H1 (cell line): Measurements from ENCODE around the gene CCR8. TPM values are rescaled to one million over a fixed set of nuclear protein-coding genes. Genes with fewer than 3 reads are reported as not detected.

Experiments
- CTCF ChIA-PET: fragments of 300-600 bp; sonication (Branson Sonifier 250); formaldehyde crosslinking; loops from one replicate; lab custom pipeline; 2021; ENCODE audit not compliant: partially characterized antibody; lab: Charles Lee
- POLR2A ChIA-PET: fragments of 300-600 bp; sonication (Branson Sonifier 250); formaldehyde crosslinking; loops from one replicate; lab custom pipeline; 2021; ENCODE audit warnings: inconsistent platforms; ENCODE audit not compliant: partially characterized antibody; lab: Charles Lee
- DNase-seq, 2 experiments: peaks; one replicate each; pipeline versions ENCODE4 v3.0.0 to v3.0.0-alpha.2; 2010 to 2022; ENCODE audit warnings: low spot score in 2 of 2, low read depth in 1 of 2, mixed read lengths in 1 of 2
- FAIRE-seq: peaks from 2 replicates; lab custom pipeline; 2011; peaks lifted over from hg19 to GRCh38; lab: Jason Lieb, UNC
- H2AFZ ChIP-seq: 2 replicates; pipeline ENCODE4 v1.8.1; 2012; ENCODE audit warnings: low read length, inconsistent platforms
- H2AK5ac ChIP-seq: 2 replicates; pipeline ENCODE4 v1.6.1; 2013; ENCODE audit warnings: low read depth, low read length
- H2BK120ac ChIP-seq: replicated peaks from 2 replicates; pipeline ENCODE3; 2013; ENCODE audit warnings: low read depth, low read length, inconsistent platforms
- H2BK12ac ChIP-seq: 2 replicates; pipeline ENCODE4 v1.6.1; 2013; ENCODE audit warnings: low read depth, low read length
- H2BK15ac ChIP-seq: 2 replicates; pipeline ENCODE4 v1.6.1; 2013; ENCODE audit warnings: low read length
- H2BK20ac ChIP-seq: 2 replicates; pipeline ENCODE4 v1.6.1; 2013; ENCODE audit warnings: low read length
- H2BK5ac ChIP-seq: 2 replicates; pipeline ENCODE4 v1.6.1; 2013; ENCODE audit warnings: low read depth, low read length
- H3K14ac ChIP-seq: 2 replicates; pipeline ENCODE4 v1.6.1; 2013; ENCODE audit warnings: inconsistent platforms; ENCODE audit not compliant: insufficient read length
- H3K18ac ChIP-seq: 2 replicates; pipeline ENCODE4 v1.6.1; 2013; ENCODE audit warnings: low read length; ENCODE audit errors: extremely low read depth
- H3K23ac ChIP-seq: 2 replicates; pipeline ENCODE4 v1.6.1; 2013; ENCODE audit warnings: inconsistent platforms; ENCODE audit not compliant: insufficient read length
- H3K23me2 ChIP-seq: 2 replicates; pipeline ENCODE4 v1.6.1; 2013; ENCODE audit warnings: low read depth, low read length
- H3K27ac ChIP-seq: 2 replicates; pipeline ENCODE4 v1.6.1; 2011; ENCODE audit warnings: low read depth, low read length, inconsistent platforms
- H3K27me3 ChIP-seq, 4 experiments: replicated peaks in 1 of 4; 1 replicate in 1 of 4; 2 replicates in 3 of 4; pipeline versions ENCODE4 v1.6.1 to v1.8.1; 2011 to 2013; ENCODE audit warnings: low read length in 3 of 4, mild to moderate bottlenecking in 3 of 4, inconsistent platforms in 2 of 4, mixed read lengths in 2 of 4, moderate library complexity in 1 of 4; ENCODE audit not compliant: control insufficient read depth in 3 of 4, insufficient read depth in 3 of 4; ENCODE audit errors: extremely low read depth in 1 of 4
- H3K36me3 ChIP-seq, 4 experiments: 2 replicates each; pipeline versions ENCODE4 v1.6.1 to v1.8.1; 2011 to 2013; ENCODE audit warnings: mild to moderate bottlenecking in 4 of 4, low read length in 3 of 4, moderate library complexity in 2 of 4, control low read depth in 1 of 4, inconsistent platforms in 1 of 4; ENCODE audit not compliant: insufficient read depth in 4 of 4, control insufficient read depth in 2 of 4
- H3K4ac ChIP-seq: replicated peaks from 2 replicates; pipeline ENCODE3; 2013; ENCODE audit warnings: low read length, low read depth, mixed read lengths, inconsistent platforms; ENCODE audit not compliant: insufficient read length
- H3K4me1 ChIP-seq, 4 experiments: replicated peaks in 1 of 4; 1 replicate in 1 of 4; 2 replicates in 3 of 4; pipeline versions ENCODE4 v1.6.1 to v1.8.1; 2011 to 2013; ENCODE audit warnings: low read length in 3 of 4, inconsistent platforms in 2 of 4, mixed read lengths in 1 of 4; ENCODE audit not compliant: insufficient read depth in 4 of 4, control insufficient read depth in 3 of 4
- H3K4me2 ChIP-seq, 2 experiments: 2 replicates each; pipeline versions ENCODE4 v1.6.1 to v1.8.1; 2011 to 2013; ENCODE audit warnings: low read depth in 2 of 2, low read length in 2 of 2, control low read depth in 1 of 2, inconsistent platforms in 1 of 2, mild to moderate bottlenecking in 1 of 2; ENCODE audit not compliant: insufficient read depth in 1 of 2
- H3K4me3 ChIP-seq, 4 experiments: fragments of 200-600, 300-600 bp in 1 of 4; sonication (generic), shearing (Covaris generic), sonication (Bioruptor Twin) in 1 of 4; 2 replicates each; pipeline versions ENCODE4 v1.5.1 to v1.8.1; 2011 to 2016; ENCODE audit warnings: low read length in 4 of 4, low read depth in 3 of 4, control low read depth in 2 of 4, inconsistent platforms in 2 of 4, mild to moderate bottlenecking in 2 of 4, mixed read lengths in 1 of 4, moderate library complexity in 1 of 4; ENCODE audit not compliant: insufficient read depth in 2 of 4; ENCODE audit errors: extremely low read depth in 1 of 4
- H3K56ac ChIP-seq: replicated peaks from 2 replicates; pipeline ENCODE3; 2013; ENCODE audit warnings: low read depth, mild to moderate bottlenecking, mixed read lengths, low read length, inconsistent platforms; ENCODE audit not compliant: insufficient read length
- H3K79me1 ChIP-seq: 2 replicates; pipeline ENCODE4 v1.6.1; 2013; ENCODE audit warnings: low read depth, low read length, control low read depth
- H3K79me2 ChIP-seq, 2 experiments: 2 replicates each; pipeline versions ENCODE4 v1.6.1 to v1.8.1; 2012 to 2013; ENCODE audit warnings: low read length in 2 of 2, mild to moderate bottlenecking in 2 of 2, inconsistent platforms in 1 of 2; ENCODE audit not compliant: insufficient read depth in 2 of 2, control insufficient read depth in 1 of 2
- H3K9ac ChIP-seq, 4 experiments: replicated peaks in 1 of 4; 1 replicate in 1 of 4; 2 replicates in 3 of 4; pipeline versions ENCODE4 v1.6.1 to v1.8.1; 2011 to 2013; ENCODE audit warnings: low read depth in 3 of 4, low read length in 3 of 4, control low read depth in 2 of 4, mild to moderate bottlenecking in 2 of 4, moderate library complexity in 2 of 4, inconsistent platforms in 1 of 4; ENCODE audit errors: extremely low read depth in 1 of 4
- H3K9me3 ChIP-seq, 2 experiments: 2 replicates each; pipeline versions ENCODE4 v1.6.1 to v1.8.1; 2012 to 2013; ENCODE audit warnings: mild to moderate bottlenecking in 2 of 2, moderate library complexity in 2 of 2, control low read depth in 1 of 2, inconsistent platforms in 1 of 2, low read depth in 1 of 2, low read length in 1 of 2, mixed read lengths in 1 of 2; ENCODE audit not compliant: insufficient read depth in 2 of 2
- H4K20me1 ChIP-seq, 2 experiments: replicated peaks in 1 of 2; 2 replicates each; pipeline versions ENCODE3 to v1.8.1; 2011 to 2013; ENCODE audit warnings: inconsistent platforms in 2 of 2, low read length in 2 of 2, mild to moderate bottlenecking in 1 of 2; ENCODE audit not compliant: insufficient read depth in 2 of 2, control insufficient read depth in 1 of 2
- H4K5ac ChIP-seq: 2 replicates; pipeline ENCODE4 v1.6.1; 2013; ENCODE audit warnings: low read length, low read depth, mixed read lengths, inconsistent platforms; ENCODE audit not compliant: insufficient read length
- H4K8ac ChIP-seq: 2 replicates; pipeline ENCODE4 v1.8.0; 2013; ENCODE audit warnings: mild to moderate bottlenecking, moderate library complexity, low read length, inconsistent platforms; ENCODE audit not compliant: insufficient read depth; ENCODE audit errors: extremely low read depth
- H4K91ac ChIP-seq: replicated peaks from 2 replicates; pipeline ENCODE3; 2013; ENCODE audit warnings: low read length, mixed read lengths, inconsistent platforms; ENCODE audit not compliant: insufficient read length
- CHD2 ChIP-seq: IDR thresholded peaks from 2 replicates; pipeline ENCODE4 v1.6.1; 2012; ENCODE audit warnings: low read length, improper control_type of control experiment
- CTCF ChIP-seq, 3 experiments: IDR thresholded peaks; 1 replicate in 2 of 3; 2 replicates in 1 of 3; pipeline versions ENCODE4 v1.5.1 to v1.6.1; 2011; ENCODE audit warnings: low read length in 3 of 3, mild to moderate bottlenecking in 3 of 3, inconsistent platforms in 2 of 3, low read depth in 1 of 3, moderate library complexity in 1 of 3; ENCODE audit not compliant: insufficient read depth in 1 of 3; ENCODE audit errors: control extremely low read depth in 1 of 3
- JUND ChIP-seq: IDR thresholded peaks from 2 replicates; pipeline ENCODE4 v1.6.1; 2011; ENCODE audit warnings: mild to moderate bottlenecking, improper control_type of control experiment, low read length
- NRF1 ChIP-seq: IDR thresholded peaks from 2 replicates; pipeline ENCODE4 v1.6.1; 2011; ENCODE audit warnings: mild to moderate bottlenecking, low read depth, low read length, improper control_type of control experiment
- POLR2A ChIP-seq, 2 experiments: IDR thresholded peaks; 1 replicate in 1 of 2; 2 replicates in 1 of 2; pipeline ENCODE4 v1.6.1; 2011; ENCODE audit warnings: low read depth in 2 of 2, low read length in 2 of 2, mild to moderate bottlenecking in 2 of 2; ENCODE audit errors: control extremely low read depth in 1 of 2
- POU5F1 ChIP-seq: IDR thresholded peaks from 2 replicates; pipeline ENCODE4 v1.6.1; 2011; ENCODE audit warnings: low read depth, mild to moderate bottlenecking, low read length, moderate library complexity
- SP1 ChIP-seq: IDR thresholded peaks from 2 replicates; pipeline ENCODE4 v1.6.1; 2011; ENCODE audit warnings: low read depth, low read length
- TEAD4 ChIP-seq: IDR thresholded peaks from 2 replicates; pipeline ENCODE4 v1.6.1; 2012; ENCODE audit warnings: low read depth, low read length, inconsistent platforms, mixed read lengths
- WGBS, 2 experiments: shearing (Covaris generic) in 1 of 2; methylation state at CpG; one replicate each; pipeline versions ENCODE4 v1.1.6 to v1.1.7; 2013 to 2015; ENCODE audit warnings: low lambda C conversion rate in 2 of 2, mixed read lengths in 2 of 2, inconsistent platforms in 1 of 2, low coverage in 1 of 2, missing lambda C conversion rate in 1 of 2; ENCODE audit not compliant: insufficient replicate concordance in 2 of 2, insufficient coverage in 1 of 2, insufficient read length in 1 of 2; ENCODE audit errors: extremely low coverage in 1 of 2, missing lambda C conversion rate in 1 of 2; 5-methylcytosine and 5-hydroxymethylcytosine counted together
- polyA plus RNA-seq, 7 experiments: library from polyadenylated mRNA; depleted of rRNA in 3 of 7; stranded (reverse) in 5 of 7; unstranded in 2 of 7; fragments of >200 nt in 5 of 7; fragments of 200-250 nt in 2 of 7; gene quantifications; 1 replicate in 5 of 7; 2 replicates in 1 of 7; 4 replicates in 1 of 7; pipeline versions ENCODE4 v1.2.1 to v1.2.3, GENCODE V29; 2011 to 2013; ENCODE audit warnings: missing spikeins in 2 of 7, mixed read lengths in 2 of 7
- total RNA-seq: library from RNA; stranded (reverse); fragmentation: NEBNext Ultra II Directional; extraction: Animal tissue kit (Norgen Biotek cat#: 25700); gene quantifications from 2 replicates; pipeline ENCODE4 v1.2.1, GENCODE V29; 2021
- TF ChIP-seq, protein P1 (sequence below): IDR thresholded peaks from 2 replicates; pipeline ENCODE4 v1.6.1; 2012; ENCODE audit warnings: inconsistent platforms
- TF ChIP-seq, protein P2 (sequence below): IDR thresholded peaks from 2 replicates; pipeline ENCODE4 v1.6.1; 2012; ENCODE audit warnings: inconsistent platforms

The CCR8 gene
- total and polyA plus RNA-seq, 2 of the 8 experiments (the other 6 are each of a cell fraction or from before 2014, with no cell fraction given) = 0.35 TPM; not detected in 1

GRCh38 chr3:39288300-39288808, 41.2 kb upstream of the CCR8 start:
- Histone ChIP-seq H3K56ac (no peak overlapping the region), H3K23ac (no peak overlapping the region), H2BK5ac (no peak overlapping the region), H4K8ac (no peak overlapping the region), H2BK20ac (no peak overlapping the region), H3K14ac (no peak overlapping the region), H4K20me1 (no peaks in the 10 kb centered on the region), H3K79me1 (no peaks in the 10 kb centered on the region), H2AFZ (peak overlapping the region; percentile 83; the same call in 1 of the 2 replicates), H3K4me1 (no peaks in the 10 kb centered on the region), H4K5ac (no peak overlapping the region), H3K23me2 (no peaks in the 10 kb centered on the region), H3K4me3 (no peak overlapping the region), H3K79me2 (no peaks in the 10 kb centered on the region), H3K27me3 (no peaks in the 10 kb centered on the region), H3K27ac (no peak overlapping the region), H3K9ac (no peak overlapping the region), H2BK15ac (no peak overlapping the region; the same call in 1 of the 2 replicates), H3K9me3 (no peaks in the 10 kb centered on the region), H3K4ac (no peak overlapping the region), H3K36me3 (no peaks in the 10 kb centered on the region), H4K91ac (no peak overlapping the region), H2BK12ac (no peak overlapping the region), H2BK120ac (no peak overlapping the region), H3K4me2 (no peak overlapping the region), H3K18ac (no peak overlapping the region), H2AK5ac (no peak overlapping the region)
- WGBS, 2 experiments = 30% methylated on average over 3 of the region's 3 CpGs; no CpG with 5 or more reads in 1 of the 2 experiments
- peak; percentile 90 to 91 for DNase-seq
- CTCF ChIA-PET = interaction anchor here (0.5 to 30.1 kb wide), 56 partner anchors 9 to 1119 kb away, joined by 3 to 767 read pairs (median 6); partner anchors contain the start of genes CCR8, CX3CR1, GORASP1 and TTC21A
- POLR2A ChIA-PET = interaction anchor here (0.7 to 2.5 kb wide), 3 partner anchors 97 to 182 kb away, joined by 3 to 9 read pairs (median 5); no protein-coding TSS in a partner anchor
- FAIRE-seq = peak; percentile 63
- TF ChIP-seq SP1 = no peak
- TF ChIP-seq CTCF (IDR thresholded peaks at IDR 0.05; ENCODE audit: control extremely low read depth in 1 of 3, insufficient read depth in 1 of 3, low read depth in 1 of 3, low read length in 3 of 3) = peak; percentile 93 to 99 (median 99)
- no peak for TF ChIP-seq NRF1
- 0 out of 2 replicates have a peak, but pooled peaks have one; percentile 25 for TF ChIP-seq TEAD4
- TF ChIP-seq POU5F1 = 0 out of 2 replicates have a peak, but pooled peaks have one; percentile 21
- TF ChIP-seq, protein P1, sequence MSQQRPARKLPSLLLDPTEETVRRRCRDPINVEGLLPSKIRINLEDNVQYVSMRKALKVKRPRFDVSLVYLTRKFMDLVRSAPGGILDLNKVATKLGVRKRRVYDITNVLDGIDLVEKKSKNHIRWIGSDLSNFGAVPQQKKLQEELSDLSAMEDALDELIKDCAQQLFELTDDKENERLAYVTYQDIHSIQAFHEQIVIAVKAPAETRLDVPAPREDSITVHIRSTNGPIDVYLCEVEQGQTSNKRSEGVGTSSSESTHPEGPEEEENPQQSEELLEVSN = no peak
- peak; percentile 51; the same call in 1 of the 2 replicates for TF ChIP-seq CHD2
- TF ChIP-seq JUND = peak; percentile 71
- TF ChIP-seq POLR2A (IDR thresholded peaks at IDR 0.05; ENCODE audit: control extremely low read depth in 1 of 2, low read depth in 2 of 2, low read length in 2 of 2) = no peak
- TF ChIP-seq, protein P2, sequence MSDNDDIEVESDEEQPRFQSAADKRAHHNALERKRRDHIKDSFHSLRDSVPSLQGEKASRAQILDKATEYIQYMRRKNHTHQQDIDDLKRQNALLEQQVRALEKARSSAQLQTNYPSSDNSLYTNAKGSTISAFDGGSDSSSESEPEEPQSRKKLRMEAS = peak; percentile 18; the same call in 1 of the 2 replicates
